HG02678 (cell line): ENCODE measurements around the gene TRAF2.

Experiments used
- ATAC-seq: cut with Tn5 transposase; IDR thresholded peaks from one replicate; pipeline ENCODE4 v1.9.1; 2021; ENCODE audit warnings: mild to moderate bottlenecking, moderate library complexity; ENCODE audit not compliant: unreplicated experiment

The TRAF2 gene

GRCh38 chr9:136958898-136959850 is 72.9 kb downstream of the TRAF2 start:
- no peak for ATAC-seq

DNA sequence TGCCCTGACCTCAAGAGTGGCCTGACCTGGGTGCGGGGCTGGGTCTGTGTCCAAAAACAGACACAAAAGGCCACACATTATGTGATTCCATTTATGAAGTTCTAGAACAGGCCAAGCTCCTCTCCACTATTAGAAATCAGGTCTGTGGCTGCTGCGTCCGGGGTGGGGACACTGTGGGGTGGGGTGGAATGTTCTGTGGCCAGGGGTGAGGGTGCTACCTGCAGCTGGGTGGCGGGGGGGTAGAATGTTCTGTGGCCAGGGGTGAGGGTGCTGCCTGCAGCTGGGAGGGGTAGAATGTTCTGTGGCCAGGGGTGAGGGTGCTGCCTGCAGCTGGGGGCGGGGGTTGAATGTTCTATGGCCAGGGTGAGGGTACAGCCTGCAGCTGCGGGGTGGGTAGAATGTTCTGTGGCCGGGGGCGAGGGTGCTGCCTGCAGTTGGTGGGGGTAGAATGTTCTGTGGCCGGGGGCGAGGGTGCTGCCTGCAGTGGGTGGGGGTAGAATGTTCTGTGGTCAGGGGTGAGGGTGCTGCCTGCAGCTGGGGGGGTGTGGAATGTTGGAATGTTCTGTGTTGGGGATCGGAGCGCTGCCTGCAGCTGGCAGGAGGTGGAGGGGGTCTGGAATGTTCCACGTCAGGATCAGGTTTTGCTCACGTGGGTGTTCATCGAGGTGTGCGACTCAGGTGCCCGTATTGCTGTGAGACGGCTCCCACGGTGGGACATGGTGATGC is 74.1 kb downstream of the TRAF2 start:
- no peak for ATAC-seq

DNA sequence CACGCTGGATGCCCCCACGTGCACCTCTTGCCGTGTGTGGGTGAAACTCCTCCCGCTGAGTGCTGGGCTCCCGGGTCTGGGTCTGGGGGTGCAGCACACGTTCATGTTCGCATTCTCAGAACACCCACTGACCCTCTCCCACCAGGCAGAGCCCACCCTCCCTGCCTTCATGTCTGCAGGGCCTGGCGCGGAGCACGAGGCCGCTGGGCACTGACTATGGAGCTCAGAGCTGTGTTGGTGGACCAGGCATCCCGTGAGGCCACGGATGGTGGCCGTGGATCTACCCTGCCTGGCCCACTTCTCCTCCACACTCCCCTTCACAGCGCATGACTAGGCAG is 74.6 kb downstream of the TRAF2 start:
- no peak for ATAC-seq

GRCh38 chr9:136961279-136962065 is 75.2 kb downstream of the TRAF2 start:
- ATAC-seq, result no peak

- ATAC-seq, result no peak
Measured at GRCh38 chr9:136962163-136962562, 75.8 kb downstream of the TRAF2 start.

- ATAC-seq, result no peak
Measured at GRCh38 chr9:136962701-136963248, 76.5 kb downstream of the TRAF2 start.

DNA sequence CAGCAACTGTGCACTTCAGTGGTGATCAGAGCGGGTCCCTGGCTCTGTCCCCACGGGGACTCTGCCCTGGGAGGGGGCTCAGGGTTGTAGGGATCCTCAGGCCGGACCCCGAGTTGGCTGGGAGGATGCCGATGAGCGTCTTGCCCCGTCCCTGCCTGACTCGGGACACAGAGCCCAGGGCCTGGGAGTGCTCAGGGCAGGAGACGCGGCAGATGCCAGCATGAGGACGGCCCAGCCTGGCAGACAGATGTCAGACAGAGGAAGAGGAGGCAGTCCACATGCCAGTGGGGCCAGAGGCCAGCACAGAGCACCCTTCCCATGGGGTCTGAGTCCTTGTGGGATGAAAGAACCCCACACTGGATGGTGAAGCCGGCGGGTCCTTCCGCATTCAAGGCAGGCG is 77.0 kb downstream of the TRAF2 start:
- ATAC-seq, result no peak

- ATAC-seq, result no peak
Measured at GRCh38 chr9:136963751-136964150, 77.4 kb downstream of the TRAF2 start.

- no peak for ATAC-seq
Measured at GRCh38 chr9:136964171-136964689, 77.9 kb downstream of the TRAF2 start.

DNA sequence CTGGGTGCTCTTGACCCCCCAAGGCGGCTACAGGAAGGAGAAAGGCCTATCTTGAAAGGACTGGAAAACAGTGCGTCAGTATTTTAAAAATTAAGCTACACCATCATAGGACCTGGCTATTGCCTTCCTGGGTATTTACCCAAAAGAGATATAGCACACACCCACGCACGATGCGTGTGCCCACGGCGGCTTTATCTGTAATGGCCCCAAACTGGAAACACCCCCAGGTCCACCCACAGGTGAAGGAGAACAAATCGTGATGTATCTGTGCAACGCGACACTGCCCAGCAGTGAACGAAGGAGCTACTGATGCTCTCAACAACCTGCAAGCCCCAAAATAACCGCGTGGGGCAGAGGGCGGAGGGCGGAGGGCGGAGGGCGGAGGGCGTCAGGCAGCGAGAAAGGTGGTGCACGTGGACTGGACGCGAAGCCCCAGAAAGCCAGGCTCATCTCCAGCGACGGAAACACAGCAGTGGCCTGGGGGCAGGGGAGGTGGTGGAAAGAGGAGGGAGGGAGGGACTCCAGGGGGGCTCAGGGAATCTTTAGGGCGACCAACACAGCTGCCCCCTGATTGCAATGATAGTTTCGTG is 78.6 kb downstream of the TRAF2 start:
- ATAC-seq, result no peak

- ATAC-seq, result no peak
Measured at GRCh38 chr9:136965771-136966484, 79.6 kb downstream of the TRAF2 start.

DNA sequence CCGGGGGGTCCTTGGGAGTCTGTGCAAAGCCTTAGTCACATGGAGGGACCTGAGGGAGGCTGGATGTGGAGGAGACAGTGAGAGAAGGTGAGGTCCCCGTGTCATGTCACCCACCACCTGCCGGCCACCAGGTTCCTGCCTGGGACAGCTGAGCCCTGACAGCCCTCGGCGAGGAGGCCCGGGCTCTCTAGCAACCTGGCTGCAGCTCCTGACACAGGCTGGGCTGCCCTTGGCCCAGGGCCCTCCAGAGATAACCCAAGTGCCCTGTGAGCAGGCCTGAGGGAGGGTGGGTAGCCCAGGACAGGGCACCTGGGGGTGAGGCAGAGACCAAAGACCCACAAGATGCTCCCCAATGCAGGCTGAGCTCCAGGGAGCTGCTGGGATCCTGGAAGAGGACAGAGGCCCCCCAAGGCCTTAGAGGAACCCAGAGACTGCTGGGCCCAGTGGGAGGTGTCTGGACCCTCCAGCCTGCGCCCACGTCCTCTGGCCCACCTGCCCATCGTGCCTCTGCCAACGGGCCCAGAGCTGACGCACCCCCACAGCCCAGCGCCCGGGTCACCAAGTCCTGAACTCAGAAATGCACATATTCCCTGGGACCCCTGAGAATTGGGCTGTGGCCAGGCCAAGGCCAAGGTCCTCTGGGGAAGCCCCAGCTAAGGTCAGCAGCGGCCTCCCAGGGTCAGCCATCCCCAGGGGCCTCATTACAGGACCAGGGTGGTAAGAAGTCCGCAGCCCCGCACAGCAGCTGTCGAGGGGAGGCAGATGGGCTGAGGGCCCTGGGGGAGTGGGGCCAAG is 82.2 kb downstream of the TRAF2 start:
- ATAC-seq, result no peak

- no peak for ATAC-seq
Measured at GRCh38 chr9:136969150-136969549, 82.8 kb downstream of the TRAF2 start.

- ATAC-seq, result no peak
Measured at GRCh38 chr9:136969774-136970173, 83.5 kb downstream of the TRAF2 start.

DNA sequence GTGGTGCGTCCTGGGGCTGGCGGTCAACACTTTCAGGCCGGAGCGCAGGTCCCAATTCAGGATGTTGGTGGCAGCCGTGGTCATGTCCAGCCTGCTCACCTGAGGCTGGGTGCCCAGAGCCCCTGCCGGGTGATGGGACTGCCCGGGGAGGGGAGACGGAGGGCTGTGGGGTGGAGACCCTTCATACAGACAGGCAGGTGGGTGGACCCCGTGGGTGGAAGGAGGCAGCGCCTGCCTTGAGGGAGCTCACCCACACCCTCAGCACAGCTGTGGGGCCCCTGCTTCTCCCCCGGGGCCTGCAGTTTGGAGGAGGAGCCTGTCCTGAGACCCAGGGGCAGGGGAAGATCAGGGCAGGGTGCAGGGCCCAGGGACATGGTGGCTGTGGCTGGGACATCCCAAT is 84.0 kb downstream of the TRAF2 start:
- no peak for ATAC-seq

DNA sequence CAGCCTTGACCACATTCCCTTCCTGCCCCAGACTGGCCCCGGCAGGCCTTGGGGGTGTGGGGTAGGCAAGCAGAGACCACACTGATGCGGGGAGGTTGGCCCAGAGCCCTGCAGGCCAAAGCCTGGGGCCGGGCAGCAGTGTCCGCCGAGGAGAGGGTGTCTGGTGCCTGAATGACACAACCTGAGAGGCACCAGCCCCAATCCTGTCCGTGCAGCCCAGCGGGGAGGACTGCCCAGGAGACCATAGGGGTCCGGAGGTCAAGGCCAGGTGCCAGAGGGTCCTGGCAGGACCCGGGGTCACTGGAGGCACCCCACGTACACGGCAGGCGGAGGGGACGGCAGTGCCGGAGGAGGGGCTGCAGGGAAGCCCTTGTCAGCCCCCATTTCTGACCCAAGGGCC is 85.4 kb downstream of the TRAF2 start:
- no peak for ATAC-seq

DNA sequence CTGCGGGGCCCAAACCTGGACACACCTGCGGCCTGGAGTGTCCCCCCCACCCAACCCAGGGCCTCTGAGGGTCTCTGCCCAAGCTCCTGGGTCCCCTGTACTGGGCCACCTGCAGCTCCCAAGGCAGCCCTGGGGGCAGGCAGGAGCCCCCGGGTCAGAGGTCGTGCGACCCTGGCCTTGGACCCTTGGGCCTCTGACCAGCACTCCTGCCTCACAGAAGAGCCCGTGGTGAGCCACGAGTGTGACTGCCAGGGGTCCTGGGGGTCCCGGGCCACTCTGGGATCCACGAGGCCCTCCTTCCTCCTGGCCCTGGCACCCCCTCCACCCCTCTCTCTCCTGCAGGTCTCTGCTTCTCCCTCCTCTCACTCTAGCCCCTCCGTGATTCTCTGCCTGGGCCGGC is 86.0 kb downstream of the TRAF2 start:
- ATAC-seq, result no peak

- no peak for ATAC-seq
Measured at GRCh38 chr9:136972743-136973142, 86.4 kb downstream of the TRAF2 start.
